Neuronal stem cell (in vitro differentiated cells): ENCODE data around the gene KCNJ6.

Source experiments
- DNase-seq: peaks from one replicate; pipeline ENCODE4 v3.0.0-alpha.2; 2013; ENCODE audit warnings: low spot score
- H2AFZ ChIP-seq: one replicate; pipeline ENCODE4 v1.6.1; 2013; ENCODE audit warnings: mild to moderate bottlenecking, low read length, inconsistent platforms
- H2AK5ac ChIP-seq: 2 replicates; pipeline ENCODE4 v1.6.1; 2013; ENCODE audit warnings: low read depth, mild to moderate bottlenecking, inconsistent platforms, low read length, moderate library complexity, mixed read lengths
- H2BK120ac ChIP-seq: 2 replicates; pipeline ENCODE4 v1.6.1; 2013; ENCODE audit warnings: low read depth, mild to moderate bottlenecking, inconsistent platforms, low read length, moderate library complexity, mixed read lengths
- H2BK12ac ChIP-seq: one replicate; pipeline ENCODE4 v1.6.1; 2013; ENCODE audit warnings: low read length, inconsistent platforms
- H2BK15ac ChIP-seq: 2 replicates; pipeline ENCODE4 v1.6.1; 2013; ENCODE audit warnings: mild to moderate bottlenecking, low read length, inconsistent platforms, mixed read lengths
- H2BK5ac ChIP-seq: one replicate; pipeline ENCODE4 v1.6.1; 2013; ENCODE audit warnings: inconsistent platforms, mild to moderate bottlenecking, low read length, moderate library complexity
- H3K14ac ChIP-seq: one replicate; pipeline ENCODE4 v1.6.1; 2013; ENCODE audit warnings: low read length, inconsistent platforms
- H3K18ac ChIP-seq: 2 replicates; pipeline ENCODE4 v1.6.1; 2013; ENCODE audit warnings: low read length, inconsistent platforms
- H3K23ac ChIP-seq: 2 replicates; pipeline ENCODE4 v1.6.1; 2013; ENCODE audit warnings: low read depth, mild to moderate bottlenecking, mixed read lengths, low read length, inconsistent platforms; ENCODE audit not compliant: poor library complexity
- H3K27ac ChIP-seq: replicated peaks from 3 replicates; pipeline ENCODE4 v1.5.1; 2013; ENCODE audit warnings: low read length, inconsistent platforms
- H3K27me3 ChIP-seq, 3 experiments: 2 replicates each; pipeline ENCODE4 v1.6.1; 2013; ENCODE audit warnings: low read length in 3 of 3, mild to moderate bottlenecking in 2 of 3, inconsistent platforms in 1 of 3, low read depth in 1 of 3, mixed read lengths in 1 of 3, moderate library complexity in 1 of 3; ENCODE audit not compliant: control insufficient read depth in 3 of 3, insufficient read depth in 3 of 3
- H3K36me3 ChIP-seq, 2 donors: replicated peaks in 1 of 2; 2 replicates each; pipeline ENCODE4 v1.6.1; 2013; ENCODE audit warnings: low read length in 2 of 2; ENCODE audit not compliant: control insufficient read depth in 2 of 2, insufficient read depth in 2 of 2
- H3K4ac ChIP-seq: 2 replicates; pipeline ENCODE4 v1.6.1; 2013; ENCODE audit warnings: inconsistent platforms, mild to moderate bottlenecking, low read length, moderate library complexity
- H3K4me1 ChIP-seq, 2 donors: 1 replicate in 1 of 2; 2 replicates in 1 of 2; pipeline ENCODE4 v1.6.1; 2013; ENCODE audit warnings: low read length in 2 of 2, low read depth in 1 of 2; ENCODE audit not compliant: control insufficient read depth in 2 of 2, insufficient read depth in 1 of 2
- H3K4me2 ChIP-seq: one replicate; pipeline ENCODE4 v1.6.1; 2013; ENCODE audit warnings: mild to moderate bottlenecking, low read length, inconsistent platforms; ENCODE audit not compliant: insufficient read depth, poor library complexity, severe bottlenecking
- H3K4me3 ChIP-seq, 2 donors: 2 replicates each; pipeline ENCODE4 v1.5.1; 2013; ENCODE audit warnings: low read length in 2 of 2, mild to moderate bottlenecking in 2 of 2, inconsistent platforms in 1 of 2, moderate library complexity in 1 of 2
- H3K79me1 ChIP-seq: one replicate; pipeline ENCODE4 v1.6.1; 2013; ENCODE audit warnings: low read depth, mild to moderate bottlenecking, inconsistent platforms, low read length, moderate library complexity
- H3K9ac ChIP-seq: one replicate; pipeline ENCODE4 v1.6.1; 2013; ENCODE audit warnings: mild to moderate bottlenecking, low read depth, low read length, inconsistent platforms; ENCODE audit not compliant: poor library complexity
- H3K9me3 ChIP-seq, 2 donors: replicated peaks in 1 of 2; 2 replicates each; pipeline versions ENCODE3 to v1.6.1; 2013; ENCODE audit warnings: low read length in 2 of 2, mild to moderate bottlenecking in 2 of 2, inconsistent platforms in 1 of 2, low read depth in 1 of 2, mixed read lengths in 1 of 2, moderate library complexity in 1 of 2; ENCODE audit not compliant: control insufficient read depth in 2 of 2, insufficient read depth in 1 of 2
- H4K8ac ChIP-seq: one replicate; pipeline ENCODE4 v1.6.1; 2013; ENCODE audit warnings: low read depth, mild to moderate bottlenecking, inconsistent platforms, low read length, moderate library complexity
- H4K91ac ChIP-seq: one replicate; pipeline ENCODE4 v1.6.1; 2013; ENCODE audit warnings: low read length, low read depth, mild to moderate bottlenecking, inconsistent platforms; ENCODE audit not compliant: poor library complexity
- WGBS, 2 donors: extraction: QIAGEN DNeasy Blood & Tissue Kit; methylation state at CpG; one replicate each; pipeline ENCODE4 v1.1.7; 2013; ENCODE audit warnings: missing lambda C conversion rate in 2 of 2, mixed read lengths in 1 of 2; ENCODE audit not compliant: insufficient read length in 2 of 2, insufficient replicate concordance in 1 of 2; ENCODE audit errors: extremely low coverage in 2 of 2; 5-methylcytosine and 5-hydroxymethylcytosine counted together

KCNJ6 gene

GRCh38 chr21:37614351-37614875 lies 301.8 kb downstream of the KCNJ6 start:
- no peaks in the 10 kb centered on the region for H3K79me1 ChIP-seq
- no peak for DNase-seq
- H3K23ac ChIP-seq = no peak overlapping the region
- no peak overlapping the region for H3K27ac ChIP-seq
- peak overlapping the region in 1 of 2 donors; percentile 60 for H3K4me3 ChIP-seq
- no peak overlapping the region for H2BK120ac ChIP-seq
- H4K91ac ChIP-seq = no peak overlapping the region
- H3K18ac ChIP-seq = no peak overlapping the region
- H4K8ac ChIP-seq = no peak overlapping the region
- H2BK12ac ChIP-seq = no peak overlapping the region
- no peak overlapping the region for H2BK5ac ChIP-seq
- H3K9ac ChIP-seq = no peak overlapping the region
- H3K36me3 ChIP-seq = no peaks in the 10 kb centered on the region
- no peak overlapping the region for H3K14ac ChIP-seq
- H3K27me3 ChIP-seq = no peaks in the 10 kb centered on the region
- no peak overlapping the region for H2AK5ac ChIP-seq
- H2BK15ac ChIP-seq = no peak overlapping the region
- H3K4me2 ChIP-seq = no peak overlapping the region
- H3K4ac ChIP-seq = no peak overlapping the region
- no peak overlapping the region for H2AFZ ChIP-seq
- no peaks in the 10 kb centered on the region for H3K4me1 ChIP-seq
- peaks cover 4 to 8% of the 10 kb centered on the region in 2 donors for H3K9me3 ChIP-seq
- WGBS, 2 donors = no CpG with 5 or more reads among the region's 11 CpGs

- H3K4me2 ChIP-seq = no peak overlapping the region
- no peaks in the 10 kb centered on the region for H3K36me3 ChIP-seq
- H2BK12ac ChIP-seq = no peak overlapping the region
- no peak overlapping the region for H3K18ac ChIP-seq
- no peak overlapping the region for H3K23ac ChIP-seq
- H3K14ac ChIP-seq = no peak overlapping the region
- no peak overlapping the region for H3K4me3 ChIP-seq
- H2AK5ac ChIP-seq = no peak overlapping the region
- no peak overlapping the region for H2BK15ac ChIP-seq
- no peaks in the 10 kb centered on the region for H3K27me3 ChIP-seq
- H3K4ac ChIP-seq = no peak overlapping the region
- no peaks in the 10 kb centered on the region for H3K4me1 ChIP-seq
- H2BK120ac ChIP-seq = no peak overlapping the region
- no peak overlapping the region for H2AFZ ChIP-seq
- no peak overlapping the region for H3K27ac ChIP-seq
- H3K9ac ChIP-seq = no peak overlapping the region
- H3K79me1 ChIP-seq = no peaks in the 10 kb centered on the region
- no CpG with 5 or more reads among the region's 4 CpGs for WGBS, 2 donors
- no peak overlapping the region for H4K8ac ChIP-seq
- no peak overlapping the region for H4K91ac ChIP-seq
- no peak for DNase-seq
- H3K9me3 ChIP-seq = peaks cover 0 to 6% of the 10 kb centered on the region in 2 donors
- H2BK5ac ChIP-seq = no peak overlapping the region
Observed at GRCh38 chr21:37607081-37607480, 309.2 kb downstream of the KCNJ6 start.

GRCh38 chr21:37606549-37606948 lies 309.7 kb downstream of the KCNJ6 start:
- Histone ChIP-seq H3K18ac (no peak overlapping the region), H3K4me3 (no peak overlapping the region), H3K4me2 (no peak overlapping the region), H4K8ac (no peak overlapping the region), H2AFZ (no peak overlapping the region), H2BK5ac (no peak overlapping the region), H3K9me3 (peaks cover 0 to 3% of the 10 kb centered on the region in 2 donors), H2BK15ac (no peak overlapping the region), H3K36me3 (no peaks in the 10 kb centered on the region), H2AK5ac (no peak overlapping the region), H2BK120ac (no peak overlapping the region), H2BK12ac (no peak overlapping the region), H3K27me3 (no peaks in the 10 kb centered on the region), H3K27ac (no peak overlapping the region), H3K23ac (no peak overlapping the region), H3K4me1 (no peaks in the 10 kb centered on the region), H4K91ac (no peak overlapping the region), H3K4ac (no peak overlapping the region), H3K9ac (no peak overlapping the region), H3K79me1 (no peaks in the 10 kb centered on the region), H3K14ac (no peak overlapping the region)
- no peak for DNase-seq
- whole genome bisulfite sequencing, 2 donors = no CpG with 5 or more reads among the region's 10 CpGs

- no peak overlapping the region for H3K23ac ChIP-seq
- H3K9me3 ChIP-seq = no peaks in the 10 kb centered on the region
- DNase-seq = no peak
- no peak overlapping the region for H2AFZ ChIP-seq
- no peaks in the 10 kb centered on the region for H3K79me1 ChIP-seq
- H2BK120ac ChIP-seq = no peak overlapping the region
- no peak overlapping the region for H2BK12ac ChIP-seq
- no peak overlapping the region for H3K4me3 ChIP-seq
- H3K4me1 ChIP-seq = no peaks in the 10 kb centered on the region
- H4K91ac ChIP-seq = no peak overlapping the region
- H3K14ac ChIP-seq = no peak overlapping the region
- no peak overlapping the region for H3K4ac ChIP-seq
- no peak overlapping the region for H3K18ac ChIP-seq
- no peak overlapping the region for H2BK15ac ChIP-seq
- H3K4me2 ChIP-seq = no peak overlapping the region
- no peak overlapping the region for H4K8ac ChIP-seq
- H3K27me3 ChIP-seq = no peaks in the 10 kb centered on the region
- no peak overlapping the region for H3K9ac ChIP-seq
- H3K27ac ChIP-seq = no peak overlapping the region
- no peak overlapping the region for H2BK5ac ChIP-seq
- H3K36me3 ChIP-seq = no peaks in the 10 kb centered on the region
- no peak overlapping the region for H2AK5ac ChIP-seq
Observed at GRCh38 chr21:37605006-37605405, 311.3 kb downstream of the KCNJ6 start.
